Ovary (tissue), 3 donors: ENCODE data around the gene MAN1B1.

ENCODE experiments used
- CTCF ChIP-seq, 3 donors: fragments of 450-650 bp in 2 of 3; fragments of 200-600 bp in 1 of 3; IDR thresholded peaks; one replicate each; pipeline versions ENCODE4 v1.5.1 to v1.8.0; 2016 to 2022; ENCODE audit warnings: antibody characterized with exemption in 3 of 3, mild to moderate bottlenecking in 1 of 3
- EP300 ChIP-seq: sonication (generic); formaldehyde crosslinking; IDR thresholded peaks from one replicate; pipeline ENCODE4 v1.6.1; 2017; ENCODE audit warnings: antibody characterized with exemption
- POLR2A ChIP-seq: fragments of 450-650 bp; IDR thresholded peaks from one replicate; pipeline ENCODE4 v1.6.1; 2017; ENCODE audit warnings: antibody characterized with exemption, mild to moderate bottlenecking, moderate library complexity
- donor health status: DM: no; HTN: no; CAD: no.

GRCh38 chr9:137114613-137115393, 28.0 kb downstream of the MAN1B1 start, which contains the start of gene DPP7:
- TF ChIP-seq CTCF (IDR thresholded peaks at IDR 0.05) (no peak), POLR2A (no peak), EP300 (no peak)
